Measurements from ENCODE around the gene WNT2B.

Gene WNT2B

GRCh38 chr1:112548547-112548946, 39.8 kb downstream of the WNT2B start:
- Histone ChIP-seq H3K36me3 (ENCODE audit: control insufficient read depth, insufficient read depth, low read length) (no peaks in the 10 kb centered on the region), H3K79me2 (no peaks in the 10 kb centered on the region), H3K4me1 (no peaks in the 10 kb centered on the region), H3K9ac (no peak overlapping the region), H2AFZ (no peak overlapping the region), H3K27me3 (ENCODE audit: control insufficient read depth, insufficient read depth, low read length) (no peaks in the 10 kb centered on the region), H3K4me3 (ENCODE audit: low read depth, low read length) (no peak overlapping the region), H3K9me3 (ENCODE audit: control insufficient read depth, low read length) (no peaks in the 10 kb centered on the region), H3K4me2 (ENCODE audit: low read length) (no peak overlapping the region), H3K27ac (no peak overlapping the region)
- TF ChIP-seq CTCF (IDR thresholded peaks at IDR 0.05), result no peak

GRCh38 chr1:112549590-112549989, 40.8 kb downstream of the WNT2B start:
- no peaks in the 10 kb centered on the region for H3K36me3 ChIP-seq (ENCODE audit: control insufficient read depth, insufficient read depth, low read length)
- no peaks in the 10 kb centered on the region for H3K27me3 ChIP-seq (ENCODE audit: control insufficient read depth, insufficient read depth, low read length)
- no peak for TF ChIP-seq CTCF (IDR thresholded peaks at IDR 0.05)
- no peaks in the 10 kb centered on the region for H3K79me2 ChIP-seq
- no peak overlapping the region for H2AFZ ChIP-seq
- H3K4me3 ChIP-seq (ENCODE audit: low read depth, low read length), result no peak overlapping the region
- H3K9me3 ChIP-seq (ENCODE audit: control insufficient read depth, low read length), result no peaks in the 10 kb centered on the region
- no peak overlapping the region for H3K4me2 ChIP-seq (ENCODE audit: low read length)
- no peaks in the 10 kb centered on the region for H3K4me1 ChIP-seq
- no peak overlapping the region for H3K27ac ChIP-seq
- no peak overlapping the region for H3K9ac ChIP-seq

- no peaks in the 10 kb centered on the region for H3K4me1 ChIP-seq
- no peak for TF ChIP-seq CTCF (IDR thresholded peaks at IDR 0.05)
- H3K27ac ChIP-seq, result no peak overlapping the region
- no peaks in the 10 kb centered on the region for H3K27me3 ChIP-seq (ENCODE audit: control insufficient read depth, insufficient read depth, low read length)
- H2AFZ ChIP-seq, result no peak overlapping the region
- no peak overlapping the region for H3K4me3 ChIP-seq (ENCODE audit: low read depth, low read length)
- no peaks in the 10 kb centered on the region for H3K79me2 ChIP-seq
- H3K4me2 ChIP-seq (ENCODE audit: low read length), result no peak overlapping the region
- no peaks in the 10 kb centered on the region for H3K36me3 ChIP-seq (ENCODE audit: control insufficient read depth, insufficient read depth, low read length)
- no peaks in the 10 kb centered on the region for H3K9me3 ChIP-seq (ENCODE audit: control insufficient read depth, low read length)
- H3K9ac ChIP-seq, result no peak overlapping the region
These were observed 45.6 kb downstream of the WNT2B start for GRCh38 chr1:112554411-112554810.

GRCh38 chr1:112557385-112557784, 48.6 kb downstream of the WNT2B start:
- H3K27me3 ChIP-seq (ENCODE audit: control insufficient read depth, insufficient read depth, low read length), result no peaks in the 10 kb centered on the region
- H3K27ac ChIP-seq, result no peak overlapping the region
- H3K9me3 ChIP-seq (ENCODE audit: control insufficient read depth, low read length), result no peaks in the 10 kb centered on the region
- no peaks in the 10 kb centered on the region for H3K4me1 ChIP-seq
- H2AFZ ChIP-seq, result no peak overlapping the region
- H3K4me3 ChIP-seq (ENCODE audit: low read depth, low read length), result no peak overlapping the region
- no peak overlapping the region for H3K9ac ChIP-seq
- H3K4me2 ChIP-seq (ENCODE audit: low read length), result no peak overlapping the region
- H3K79me2 ChIP-seq, result no peaks in the 10 kb centered on the region
- no peaks in the 10 kb centered on the region for H3K36me3 ChIP-seq (ENCODE audit: control insufficient read depth, insufficient read depth, low read length)
- no peak for TF ChIP-seq CTCF (IDR thresholded peaks at IDR 0.05)

GRCh38 chr1:112558634-112559033, 49.9 kb downstream of the WNT2B start:
- H3K4me3 ChIP-seq (ENCODE audit: low read depth, low read length), result no peak overlapping the region
- H3K4me2 ChIP-seq (ENCODE audit: low read length), result no peak overlapping the region
- H3K27me3 ChIP-seq (ENCODE audit: control insufficient read depth, insufficient read depth, low read length), result no peaks in the 10 kb centered on the region
- no peak overlapping the region for H3K27ac ChIP-seq
- H2AFZ ChIP-seq, result no peak overlapping the region
- H3K79me2 ChIP-seq, result no peaks in the 10 kb centered on the region
- no peaks in the 10 kb centered on the region for H3K4me1 ChIP-seq
- TF ChIP-seq CTCF (IDR thresholded peaks at IDR 0.05), result no peak
- H3K9ac ChIP-seq, result no peak overlapping the region
- H3K9me3 ChIP-seq (ENCODE audit: control insufficient read depth, low read length), result no peaks in the 10 kb centered on the region
- no peaks in the 10 kb centered on the region for H3K36me3 ChIP-seq (ENCODE audit: control insufficient read depth, insufficient read depth, low read length)
